Suppressor macrophage treated with lipopolysaccharide for 4 hours (primary cell): ENCODE results near the gene WNT3.
"Not testable (repeated sequence)": the region's sequence is repeated elsewhere in the genome, so short reads cannot be mapped to it uniquely, and the experiment has no call there.

Source experiments
- DNase-seq: peaks from one replicate; pipeline ENCODE4 v3.0.0-alpha.2; 2020

The WNT3 gene

GRCh38 chr17:46764000-46764708, 54.3 kb downstream of the WNT3 start:
- DNase-seq, result no peak

- no peak for DNase-seq
These were observed 55.1 kb downstream of the WNT3 start for GRCh38 chr17:46763416-46763815.

- no peak for DNase-seq
These were observed 59.4 kb downstream of the WNT3 start for GRCh38 chr17:46759141-46759540.

- DNase-seq, result no peak
These were observed 59.9 kb downstream of the WNT3 start for GRCh38 chr17:46758614-46759013.

GRCh38 chr17:46757588-46757987, 60.9 kb downstream of the WNT3 start:
- not testable (repeated sequence) for DNase-seq

- DNase-seq, result no peak
These were observed 61.6 kb downstream of the WNT3 start for GRCh38 chr17:46756861-46757260.

- peak; percentile 25 for DNase-seq
These were observed 62.3 kb downstream of the WNT3 start for GRCh38 chr17:46756081-46756735.

- DNase-seq, result no peak
These were observed 64.7 kb downstream of the WNT3 start for GRCh38 chr17:46753776-46754175.

GRCh38 chr17:46751425-46751824, 67.1 kb downstream of the WNT3 start:
- DNase-seq, result no peak

- DNase-seq, result peak; percentile 55
These were observed 73.1 kb downstream of the WNT3 start for GRCh38 chr17:46745376-46745775.

GRCh38 chr17:46744441-46744840, 74.1 kb downstream of the WNT3 start:
- DNase-seq, result no peak

GRCh38 chr17:46742565-46743270, 75.8 kb downstream of the WNT3 start:
- peak; percentile 86 for DNase-seq

- no peak for DNase-seq
These were observed 77.3 kb downstream of the WNT3 start for GRCh38 chr17:46741122-46741730.

GRCh38 chr17:46739982-46740381, 78.5 kb downstream of the WNT3 start:
- no peak for DNase-seq

- no peak for DNase-seq
These were observed 79.9 kb downstream of the WNT3 start for GRCh38 chr17:46738544-46738943.

- DNase-seq, result no peak
These were observed 81.2 kb downstream of the WNT3 start for GRCh38 chr17:46737326-46737725.

GRCh38 chr17:46736100-46736499, 82.4 kb downstream of the WNT3 start:
- DNase-seq, result no peak

GRCh38 chr17:46733837-46734475, 84.5 kb downstream of the WNT3 start:
- no peak for DNase-seq

GRCh38 chr17:46732754-46733398, 85.6 kb downstream of the WNT3 start:
- no peak for DNase-seq

GRCh38 chr17:46732160-46732559, 86.3 kb downstream of the WNT3 start:
- DNase-seq, result no peak

- no peak for DNase-seq
These were observed 87.8 kb downstream of the WNT3 start for GRCh38 chr17:46730679-46731078.

GRCh38 chr17:46730026-46730425, 88.5 kb downstream of the WNT3 start:
- no peak for DNase-seq
